HG03103 (cell line): Measurements from ENCODE around the gene TRPM7.
"Not testable (repeated sequence)": the region's sequence is repeated elsewhere in the genome, so short reads cannot be mapped to it uniquely, and the experiment has no call there.

Experiments
- ATAC-seq: cut with Tn5 transposase; IDR thresholded peaks from one replicate; pipeline ENCODE4 v1.9.1; 2021; ENCODE audit warnings: low read depth; ENCODE audit not compliant: unreplicated experiment

TRPM7 gene

DNA sequence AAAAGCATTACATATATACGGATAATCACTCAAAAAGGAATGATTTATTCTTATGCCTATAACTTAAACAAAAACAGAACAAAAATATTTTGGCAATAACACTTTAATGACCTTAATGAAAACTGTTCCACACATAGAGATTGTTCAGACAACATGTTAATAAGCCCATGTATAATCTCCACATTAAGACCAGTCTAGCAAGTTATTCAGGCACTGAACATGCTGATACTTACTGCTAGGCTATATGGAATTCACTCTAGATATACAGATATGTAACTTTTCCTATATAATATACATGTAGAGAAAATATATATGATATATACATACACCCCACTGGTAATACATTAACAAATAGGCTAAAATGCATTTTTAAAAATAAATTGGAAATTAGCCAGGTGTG, 96.3 kb downstream of the TRPM7 start:
- no peak for ATAC-seq

DNA sequence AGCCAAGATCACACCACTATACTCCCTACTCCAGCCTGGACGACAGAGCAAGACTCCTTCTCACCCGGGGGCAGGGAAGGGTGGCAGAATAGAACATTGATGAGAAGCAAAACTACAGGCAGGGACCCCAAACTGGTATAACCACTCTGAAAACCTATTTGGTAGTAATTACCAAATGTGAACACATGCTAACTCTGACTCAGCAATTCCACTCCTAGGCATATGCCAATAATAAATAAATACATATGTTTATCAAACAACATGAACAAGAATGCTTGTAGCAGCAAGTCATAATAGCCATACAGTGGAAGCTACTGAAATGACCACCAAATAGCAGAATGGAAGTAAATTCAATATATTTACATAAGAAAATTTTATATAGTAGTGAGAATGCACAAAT, 109.1 kb downstream of the TRPM7 start:
- ATAC-seq = no peak

DNA sequence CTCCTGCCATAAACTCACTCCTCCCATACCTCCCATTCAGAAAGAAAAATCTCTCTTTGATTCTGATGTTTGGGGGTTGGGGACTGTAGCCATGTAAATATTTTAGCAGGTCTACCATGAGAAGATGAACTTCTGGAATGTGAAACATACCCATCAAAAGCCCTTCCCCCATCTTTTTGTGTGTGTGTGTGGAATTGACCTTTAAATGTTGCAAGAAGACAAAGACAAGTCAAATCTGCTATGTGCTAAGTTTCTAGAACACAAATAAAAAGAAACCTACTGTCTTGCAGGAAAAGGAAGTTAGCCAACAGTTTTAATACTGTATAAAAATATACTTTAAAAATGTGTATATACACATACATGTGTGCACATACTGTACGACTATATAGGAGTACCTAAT, 110.4 kb downstream of the TRPM7 start:
- no peak for ATAC-seq

DNA sequence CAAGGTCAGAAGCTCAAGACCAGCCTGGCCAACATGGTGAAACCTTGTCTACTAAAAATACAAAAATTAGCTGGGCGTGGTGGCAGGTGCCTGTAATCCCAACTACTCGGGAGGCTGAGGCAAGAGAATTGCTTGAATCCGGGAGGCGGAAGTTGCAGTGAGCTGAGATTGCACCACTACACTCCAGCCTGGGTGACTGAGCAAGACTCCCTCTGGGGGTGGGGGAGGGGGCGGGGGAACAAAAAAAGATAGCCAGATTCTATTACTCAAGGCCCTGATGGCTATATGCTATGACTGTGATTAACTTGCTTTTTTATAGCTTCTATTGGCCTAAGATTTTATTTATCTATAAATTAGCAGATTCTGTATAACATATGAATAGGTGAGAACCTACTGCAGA, 112.8 kb downstream of the TRPM7 start:
- ATAC-seq = not testable (repeated sequence)

DNA sequence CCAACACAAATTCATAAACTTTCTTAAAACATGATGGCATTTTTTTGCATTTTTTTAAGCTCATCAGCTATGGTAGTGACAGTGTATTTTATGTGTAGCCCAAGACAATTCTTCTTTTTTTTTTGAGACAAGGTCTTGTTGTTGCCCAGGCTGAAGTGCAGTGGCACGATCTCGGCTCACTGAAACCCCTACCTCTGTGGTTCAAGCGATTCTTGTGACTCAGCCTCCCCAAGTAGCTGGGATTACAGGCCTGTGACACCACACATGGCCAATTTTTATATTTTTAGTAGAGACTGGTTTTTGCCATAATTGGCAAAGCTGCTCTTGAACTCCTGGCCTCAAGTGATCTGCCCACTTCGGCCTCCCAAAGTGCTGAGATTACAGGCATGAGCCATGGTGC, 122.8 kb downstream of the TRPM7 start:
- no peak for ATAC-seq

DNA sequence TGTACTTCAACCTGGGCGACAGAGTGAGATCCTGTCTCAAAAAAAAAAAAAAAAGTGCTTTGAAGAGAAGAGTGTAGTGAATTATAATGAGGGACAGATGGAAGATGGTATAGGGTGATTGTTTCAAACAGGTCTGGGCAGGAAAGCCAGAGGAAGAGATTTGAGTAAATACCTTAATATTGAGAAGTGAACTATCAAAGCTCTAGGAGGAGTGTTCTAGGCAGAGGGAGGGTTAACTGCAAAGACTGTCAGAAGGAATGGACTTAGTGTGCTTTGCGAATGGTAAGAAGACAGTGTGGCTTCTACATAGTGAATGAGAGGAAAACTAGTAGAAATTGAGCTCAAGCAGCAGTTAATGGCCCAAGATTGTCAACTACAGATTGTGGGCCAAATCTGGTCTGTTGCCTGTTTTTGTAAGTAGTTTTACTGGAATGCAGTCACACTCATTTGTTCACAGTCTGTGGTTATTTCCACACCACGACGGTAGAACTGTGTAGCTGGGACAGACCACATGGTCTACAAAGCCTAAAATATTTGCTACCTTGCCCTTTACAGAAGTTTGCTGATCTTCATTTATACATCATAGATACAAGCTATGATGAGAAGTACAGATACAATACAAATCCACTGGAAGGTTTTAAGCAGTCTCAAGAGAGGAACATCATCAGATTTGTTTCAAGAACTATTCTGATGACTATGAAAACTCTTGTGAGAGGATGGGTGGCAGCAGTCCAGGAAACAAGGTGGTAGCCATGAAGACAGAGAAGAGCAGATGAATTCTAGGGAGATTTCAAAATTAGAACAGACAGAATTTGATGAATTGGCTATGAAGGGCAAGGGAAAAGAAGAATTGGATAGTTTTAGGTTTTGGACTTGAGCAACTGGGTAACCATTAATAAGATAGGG, 123.6 kb downstream of the TRPM7 start:
- ATAC-seq = no peak

DNA sequence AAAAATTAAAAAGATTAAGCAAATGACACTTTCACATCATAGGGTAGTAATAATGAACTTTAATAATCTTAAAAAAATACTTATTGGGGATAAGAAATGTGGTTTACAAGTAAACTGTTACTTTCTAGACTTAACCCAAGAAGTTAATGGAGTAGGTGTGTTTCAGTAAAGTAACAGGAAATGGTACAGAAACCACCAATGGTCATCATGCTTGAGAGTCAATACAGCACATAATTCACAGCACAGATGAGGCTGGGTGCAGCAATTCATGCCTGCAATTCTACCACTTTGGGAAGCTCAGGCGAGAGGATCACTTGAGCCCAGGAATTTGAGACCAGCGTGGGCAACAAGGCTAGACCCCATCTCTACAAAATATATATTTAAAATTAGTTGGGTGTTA, 128.6 kb downstream of the TRPM7 start:
- ATAC-seq = no peak

DNA sequence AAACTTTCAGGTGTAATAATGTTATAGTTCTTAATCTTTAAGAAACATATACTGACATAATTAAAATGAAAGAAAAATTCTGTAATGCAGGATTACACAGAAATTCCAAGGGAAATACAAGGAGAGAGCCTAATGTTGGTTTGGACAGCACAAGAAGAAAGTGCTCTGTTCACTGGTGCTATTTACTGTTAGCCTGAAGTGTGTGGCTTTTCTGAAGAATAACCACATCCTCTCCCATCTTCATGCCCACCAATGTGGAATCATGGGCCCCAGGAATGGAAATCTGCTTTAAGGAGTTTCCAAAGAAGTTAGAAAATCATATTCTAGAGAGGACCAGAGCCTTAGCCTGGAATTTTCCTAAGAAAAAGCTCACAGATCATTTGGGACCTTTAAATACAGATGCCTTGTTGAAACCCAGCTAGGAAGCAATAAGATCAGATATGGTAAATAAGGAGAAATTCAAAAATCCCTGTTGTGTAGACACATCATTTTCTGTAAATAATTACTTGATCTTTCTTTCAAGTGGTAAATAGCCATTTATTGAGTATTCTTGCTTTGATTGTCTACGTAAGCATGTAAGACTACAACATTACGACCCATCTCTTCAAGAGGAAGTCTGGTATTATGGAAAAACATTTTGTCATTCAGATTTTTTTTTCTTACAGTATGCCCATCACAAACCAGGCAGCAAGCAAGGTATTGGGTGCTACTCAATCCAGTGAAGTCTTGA, 129.8 kb downstream of the TRPM7 start:
- no peak for ATAC-seq

DNA sequence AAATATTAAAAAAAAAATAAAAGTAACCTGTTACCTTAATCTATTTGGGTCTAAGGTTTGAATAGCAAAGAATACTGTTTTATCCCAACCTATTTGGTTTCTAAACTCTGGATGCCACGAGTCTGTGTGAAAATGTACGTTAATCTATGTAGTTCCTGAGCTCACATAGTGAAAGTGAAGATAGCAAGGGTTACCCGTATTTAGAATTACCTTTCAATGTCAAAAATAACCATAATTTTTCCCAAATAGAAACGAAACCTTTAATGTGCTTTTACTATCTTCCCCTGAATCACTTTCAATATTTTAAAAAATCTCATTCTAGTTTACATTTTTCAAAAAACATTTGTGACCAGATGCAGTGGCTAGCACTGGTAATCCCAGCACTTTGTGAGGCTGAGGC, 134.4 kb downstream of the TRPM7 start:
- no peak for ATAC-seq

DNA sequence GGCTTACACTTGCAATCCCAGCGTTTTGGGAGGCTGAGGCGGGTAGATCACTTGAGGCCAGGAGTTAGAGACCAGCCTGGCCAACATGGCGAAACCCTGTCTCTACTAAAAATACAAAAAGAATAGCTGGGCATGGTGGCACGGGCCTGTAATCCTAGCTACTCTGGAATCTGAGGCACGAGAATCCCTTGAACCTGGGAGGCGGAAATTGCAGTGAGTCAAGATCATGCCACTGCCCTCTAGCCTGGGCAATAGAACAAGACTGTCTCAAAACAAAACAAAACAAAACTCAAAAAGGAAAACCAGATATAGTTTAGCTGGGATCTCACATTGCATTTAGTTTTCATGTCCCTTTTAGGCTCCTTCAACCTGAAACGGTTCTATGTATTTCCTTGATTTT, 137.3 kb downstream of the TRPM7 start:
- no peak for ATAC-seq

DNA sequence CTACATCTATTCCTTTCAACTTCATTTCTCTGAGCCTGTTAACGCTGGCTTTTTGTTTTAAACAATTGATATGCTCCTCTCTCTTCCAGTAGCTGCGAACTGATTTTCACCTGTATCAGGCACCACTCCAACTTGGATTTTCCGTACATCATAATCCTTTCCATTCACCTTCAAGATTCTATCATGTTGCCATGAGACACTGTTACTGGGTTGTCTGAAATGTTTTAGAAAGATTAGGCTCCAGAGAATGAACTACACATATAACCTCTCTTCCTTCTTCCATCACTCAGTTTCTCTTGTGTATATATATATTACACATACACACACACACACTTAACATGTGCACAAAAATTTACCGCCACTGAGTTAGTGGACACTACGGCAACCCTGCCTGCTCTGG, 140.0 kb downstream of the TRPM7 start, which contains the start of gene USP50:
Gene USP50 (minus strand): TSS at position 101 of the 400 bp plus-strand sequence. CDS start 141 bp downstream, outside the sequence.
- no peak for ATAC-seq

DNA sequence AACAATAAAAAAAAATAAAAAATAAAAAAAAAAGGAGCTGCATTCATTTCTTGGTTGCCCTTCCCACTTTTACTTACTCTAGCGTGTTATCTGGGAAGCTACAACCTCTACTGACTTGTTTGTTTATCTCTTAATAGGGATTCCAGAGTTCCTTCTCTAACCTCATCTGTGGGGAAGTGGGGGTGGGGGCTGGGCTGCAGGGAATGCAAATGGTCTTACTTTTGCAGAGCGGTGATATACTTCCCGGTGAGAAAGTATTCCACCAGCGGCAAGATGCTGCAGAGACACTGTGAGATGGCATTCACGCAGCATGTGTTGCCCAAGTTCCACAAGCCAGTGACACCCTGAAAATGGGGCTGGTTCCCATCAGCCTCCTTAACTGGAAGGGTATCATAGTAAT, 142.2 kb downstream of the TRPM7 start:
- no peak for ATAC-seq

DNA sequence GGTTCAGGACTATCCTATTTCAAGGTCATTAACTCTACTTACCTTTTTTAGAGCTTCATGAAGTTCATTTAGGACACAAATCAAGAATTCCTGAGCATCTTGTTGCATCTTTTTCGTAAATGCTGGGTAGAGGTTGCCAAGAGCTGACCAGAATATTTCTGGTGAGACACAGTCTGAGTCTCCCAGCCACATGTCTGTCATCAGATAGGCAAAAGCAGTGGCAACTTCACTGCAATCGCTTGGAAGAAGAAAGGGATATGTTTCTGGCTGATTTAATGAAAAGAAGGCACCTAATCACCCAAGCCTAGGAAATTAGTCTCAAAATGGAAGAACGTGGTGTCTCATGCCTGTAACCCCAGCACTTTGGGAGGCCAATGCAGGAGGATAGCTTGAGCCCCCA, 143.0 kb downstream of the TRPM7 start:
- ATAC-seq = no peak

DNA sequence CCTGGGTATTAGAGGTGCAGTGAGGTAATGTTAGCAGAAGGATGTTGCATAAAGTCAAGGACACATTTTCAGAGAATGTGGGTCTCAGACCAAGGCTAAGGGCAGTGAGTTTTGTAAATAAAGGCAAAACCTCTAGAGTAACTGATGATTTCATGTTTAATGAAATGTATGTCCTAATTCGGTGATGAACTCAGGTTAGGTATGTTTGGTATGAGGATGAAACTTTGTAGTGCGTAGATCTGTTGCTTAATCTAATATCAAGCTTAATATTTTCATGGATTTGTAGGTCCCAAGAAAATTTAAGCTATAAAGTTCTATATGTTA, 143.7 kb downstream of the TRPM7 start:
- no peak for ATAC-seq

DNA sequence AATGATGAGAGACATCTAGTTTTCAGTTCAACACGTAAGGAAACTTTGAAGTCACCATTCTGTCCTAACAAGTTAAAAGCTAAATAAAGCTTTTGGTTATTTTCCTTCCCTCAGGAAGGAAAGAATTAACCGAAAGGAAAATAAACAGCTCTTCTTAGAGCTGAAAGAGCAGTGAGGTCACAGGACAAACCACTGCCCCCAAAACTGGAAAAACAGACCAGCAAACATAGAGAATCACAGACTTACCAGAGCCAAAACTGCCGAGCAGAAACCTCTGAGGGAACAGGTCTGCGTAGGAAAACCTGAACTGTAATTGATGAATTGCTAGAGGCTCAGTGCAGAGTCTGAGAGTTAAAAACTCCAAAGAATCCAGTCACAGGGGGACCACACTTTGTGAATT, 154.8 kb downstream of the TRPM7 start:
- no peak for ATAC-seq

DNA sequence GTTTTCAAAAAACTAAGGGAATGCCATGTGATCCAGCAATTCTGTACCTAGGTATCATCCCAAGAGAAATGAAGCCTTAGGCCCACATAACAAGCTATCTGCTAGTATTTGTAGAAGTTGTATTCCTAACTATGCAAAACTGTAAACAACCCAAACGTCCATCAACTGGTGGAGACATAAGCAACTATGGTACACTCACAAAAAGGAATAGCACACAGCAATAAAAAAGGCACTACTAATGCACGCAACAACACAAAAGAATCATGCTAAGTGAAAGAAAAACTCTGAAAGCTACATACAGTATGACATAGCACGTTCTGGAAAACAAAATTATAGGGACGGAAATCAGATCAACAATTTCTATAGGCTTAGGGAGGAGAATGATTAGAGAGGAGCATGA, 155.4 kb downstream of the TRPM7 start:
- no peak for ATAC-seq

DNA sequence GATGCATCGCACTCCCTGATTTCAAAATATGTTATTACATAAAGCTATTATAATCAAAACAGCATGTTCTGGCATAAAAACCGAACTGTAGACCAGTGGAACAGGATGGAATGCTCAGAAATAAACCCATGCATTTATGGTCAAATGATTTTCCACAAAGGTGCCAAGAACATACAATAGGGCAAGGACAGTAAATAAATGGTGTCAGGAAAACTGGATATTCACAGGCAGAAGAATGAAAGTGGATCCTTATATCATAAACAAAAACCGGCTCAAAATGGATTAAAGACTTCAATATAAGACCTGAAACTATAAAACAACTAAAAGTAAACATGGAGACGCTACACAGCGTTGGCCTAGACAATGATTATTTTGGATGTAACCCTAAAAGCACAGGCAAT, 162.7 kb downstream of the TRPM7 start:
- no peak for ATAC-seq

DNA sequence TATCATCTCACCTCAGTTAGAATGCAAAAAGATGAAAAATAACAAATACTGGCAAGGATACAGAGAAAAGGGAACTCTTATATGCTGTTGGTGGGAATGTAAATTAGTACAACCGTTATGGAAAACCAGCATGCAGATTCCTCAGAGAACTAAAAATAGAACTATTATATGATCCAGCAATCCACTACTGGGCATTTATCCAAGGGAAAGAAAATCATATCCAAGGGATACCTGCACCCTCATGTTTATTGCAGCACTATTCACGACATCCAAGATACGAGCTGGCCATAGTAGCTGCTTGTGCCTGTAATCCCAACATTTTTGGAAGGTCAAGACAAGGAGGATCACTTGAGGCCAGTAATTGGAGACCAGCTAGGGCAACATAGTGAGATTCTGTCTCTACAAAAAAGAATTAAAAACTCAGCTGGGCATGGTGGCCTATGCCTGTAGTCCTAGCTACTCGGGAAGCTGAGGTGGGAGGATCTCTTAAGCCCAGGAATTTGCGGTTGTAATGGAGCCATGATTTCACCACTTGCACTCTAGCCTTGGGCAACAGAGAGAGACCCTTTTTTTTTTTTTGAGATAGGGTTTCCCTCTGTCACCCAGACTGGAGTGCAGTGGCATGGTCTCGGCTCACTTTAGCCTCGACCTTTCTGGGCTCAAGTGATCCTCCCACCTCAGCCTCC, 166.7 kb downstream of the TRPM7 start:
- ATAC-seq = no peak

DNA sequence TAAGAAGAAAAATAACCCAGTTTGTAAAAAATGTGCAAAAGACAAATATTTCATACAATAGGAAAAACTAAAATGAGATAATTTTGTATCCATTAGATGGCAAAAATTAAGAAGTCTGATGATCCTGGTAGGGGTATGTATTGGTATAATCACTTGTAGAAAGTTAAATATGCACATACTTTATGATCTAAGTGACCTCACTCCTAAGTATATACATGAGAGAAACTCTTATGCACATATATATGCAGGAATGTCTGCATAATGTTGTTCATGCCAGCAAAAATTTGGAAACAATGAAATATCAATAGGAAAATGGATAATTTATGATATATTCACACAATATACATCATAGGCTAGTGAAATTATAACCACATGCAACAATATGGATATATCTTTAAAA, 173.6 kb downstream of the TRPM7 start:
- no peak for ATAC-seq
